K562 (cell line): ENCODE results near the gene KANK4. TPM values are rescaled to one million over a fixed set of nuclear protein-coding genes. Genes with fewer than 3 reads are reported as not detected.

Source experiments
- ATAC-seq: fragments of 200-7000 bp; cut with Tn5 transposase; 3 replicates; pipeline ENCODE4 v1.9.1; 2020; ENCODE audit warnings: moderate library complexity
- BruUV-seq: library from RNA; stranded (reverse); fragments of 400-500 nt; replicated peaks from 2 replicates; lab custom pipeline; 2021; lab: Mats Ljungman, UMichigan
- CTCF ChIA-PET: fragments of 300-600 bp; formaldehyde crosslinking; extraction: SDS; loops from one replicate; lab custom pipeline; 2021; ENCODE audit warnings: low intra/inter-chr PET ratio; lab: Yijun Ruan, JAX
- POLR2A ChIA-PET: fragments of 300-600, 350-650 bp; sonication (Branson Sonifier 250); formaldehyde crosslinking; extraction: SDS; loops from one replicate; lab custom pipeline; 2021; ENCODE audit warnings: antibody characterized with exemption, inconsistent platforms; lab: Yijun Ruan, JAX
- DNase-seq, 4 experiments: peaks; one replicate each; pipeline versions ENCODE4 v3.0.0 to v3.0.0-alpha.2; 2011 to 2018; ENCODE audit warnings: low spot score in 3 of 4, mixed read lengths in 3 of 4; ENCODE audit errors: extremely low read depth in 1 of 4
- FAIRE-seq: peaks from 2 replicates; lab custom pipeline; 2011; peaks lifted over from hg19 to GRCh38; lab: Jason Lieb, UNC
- H2AFZ ChIP-seq: 2 replicates; pipeline ENCODE4 v1.6.0; 2011; ENCODE audit warnings: low read depth, low read length, control low read depth, inconsistent platforms
- H3K27ac ChIP-seq: fragments of 200-600 bp; 3 replicates; pipeline ENCODE4 v1.8.0; 2011; ENCODE audit warnings: low read depth, mild to moderate bottlenecking, control low read depth, inconsistent platforms, low read length, moderate library complexity, mixed read lengths; ENCODE audit errors: extremely low read depth
- H3K27me3 ChIP-seq, 2 experiments: fragments of 300-600 bp in 1 of 2; 2 replicates in 1 of 2; 3 replicates in 1 of 2; pipeline versions ENCODE4 v1.6.0 to v1.8.0; 2011; ENCODE audit warnings: inconsistent platforms in 2 of 2, low read length in 2 of 2, mild to moderate bottlenecking in 1 of 2, mixed read lengths in 1 of 2, moderate library complexity in 1 of 2; ENCODE audit not compliant: control insufficient read depth in 2 of 2, insufficient read depth in 2 of 2
- H3K36me3 ChIP-seq: fragments of 300-600 bp; 3 replicates; pipeline ENCODE4 v1.8.0; 2011; ENCODE audit warnings: mild to moderate bottlenecking, low read length, inconsistent platforms; ENCODE audit not compliant: control insufficient read depth, insufficient read depth
- H3K4me1 ChIP-seq, 2 experiments: fragments of 200-600 bp in 1 of 2; replicated peaks in 1 of 2; 2 replicates in 1 of 2; 3 replicates in 1 of 2; pipeline versions ENCODE4 v1.5.1 to v1.8.0; 2011; ENCODE audit warnings: inconsistent platforms in 2 of 2, low read length in 2 of 2, mild to moderate bottlenecking in 1 of 2, mixed read lengths in 1 of 2, moderate library complexity in 1 of 2; ENCODE audit not compliant: control insufficient read depth in 2 of 2, insufficient read depth in 2 of 2
- H3K4me2 ChIP-seq: 2 replicates; pipeline ENCODE4 v1.6.1; 2011; ENCODE audit warnings: low read length, control low read depth, inconsistent platforms, mixed read lengths; ENCODE audit not compliant: insufficient read depth
- H3K4me3 ChIP-seq: fragments of 200-600 bp; sonication (generic), shearing (Covaris generic); 2 replicates; pipeline ENCODE4 v1.5.1; 2016; ENCODE audit warnings: control low read depth, inconsistent platforms
- H3K79me2 ChIP-seq: fragments of 200-600 bp; 3 replicates; pipeline ENCODE4 v1.8.0; 2011; ENCODE audit warnings: low read length, inconsistent platforms; ENCODE audit not compliant: control insufficient read depth, insufficient read depth
- H3K9ac ChIP-seq, 2 experiments: 2 replicates each; pipeline versions ENCODE4 v1.6.0 to v1.6.1; 2011; ENCODE audit warnings: low read depth in 2 of 2, low read length in 2 of 2, control low read depth in 1 of 2, inconsistent platforms in 1 of 2, mild to moderate bottlenecking in 1 of 2, mixed read lengths in 1 of 2; ENCODE audit not compliant: insufficient read depth in 1 of 2
- H3K9me1 ChIP-seq: one replicate; pipeline ENCODE4 v1.6.0; 2011; ENCODE audit warnings: inconsistent platforms, mild to moderate bottlenecking, low read length, moderate library complexity; ENCODE audit not compliant: control insufficient read depth, insufficient read depth
- H3K9me3 ChIP-seq: replicated peaks from 2 replicates; pipeline ENCODE4 v1.5.1; 2011; ENCODE audit warnings: low read depth, low read length, inconsistent platforms; ENCODE audit not compliant: control insufficient read depth, insufficient read depth
- H4K20me1 ChIP-seq: replicated peaks from 2 replicates; pipeline ENCODE4 v1.6.1; 2011; ENCODE audit warnings: low read length, inconsistent platforms, mixed read lengths; ENCODE audit not compliant: control insufficient read depth, insufficient read depth
- CTCF ChIP-seq, 3 experiments: IDR thresholded peaks in 2 of 3; conservative IDR thresholded peaks in 1 of 3; 2 replicates each; pipeline ENCODE4 v1.5.1; 2011 to 2012; ENCODE audit warnings: low read length in 3 of 3, mild to moderate bottlenecking in 3 of 3, control low read depth in 2 of 3, improper control_type of control experiment in 1 of 3, inconsistent platforms in 1 of 3, low read depth in 1 of 3, mixed read lengths in 1 of 3, moderate library complexity in 1 of 3; ENCODE audit not compliant: insufficient read depth in 2 of 3
- E2F1 ChIP-seq: sonication (generic); formaldehyde crosslinking; IDR thresholded peaks from 2 replicates; pipeline ENCODE4 v1.8.1; 2023; ENCODE audit warnings: mild to moderate bottlenecking, missing genetic modification reagents, moderate library complexity
- SPI1 ChIP-seq: IDR thresholded peaks from 2 replicates; pipeline ENCODE4 v1.6.1; 2011; ENCODE audit warnings: low read depth, low read length, control low read depth, borderline replicate concordance
- ZNF79 ChIP-seq: fragments of 250-450 bp; sonication (Bioruptor Pico); IDR thresholded peaks from 2 replicates; pipeline ENCODE4 v1.4.0; 2020; ENCODE audit warnings: low read depth, mild to moderate bottlenecking, moderate library complexity
- WGBS: fragments of 100-300 bp; shearing (Covaris generic); methylation state at CpG from one replicate; pipeline ENCODE4 v1.1.6; 2016; ENCODE audit warnings: low coverage, mixed read lengths; ENCODE audit not compliant: insufficient coverage; ENCODE audit errors: missing lambda C conversion rate; 5-methylcytosine and 5-hydroxymethylcytosine counted together
- in situ Hi-C: fragments of 300-500 bp; cut with MboI; formaldehyde crosslinking; loops from 4 replicates; pipeline ENCODE4 v1.15.0; 2018; ENCODE audit warnings: inconsistent platforms, mixed read lengths
- intact Hi-C: fragments of 100-400 bp; cut with micrococcal nuclease; formaldehyde crosslinking; loops from 2 replicates; pipeline ENCODE4 v1.14.2; 2022
- polyA plus RNA-seq, 8 experiments: library from polyadenylated mRNA; depleted of rRNA in 4 of 8; stranded (reverse) in 5 of 8; unstranded in 3 of 8; fragments of >200 nt; fragmentation: Nextera tagmentation in 2 of 8; fragmentation: Illumina TruSeq in 1 of 8; extraction: Ambion mirVana in 2 of 8; extraction: Trizol in 1 of 8; gene quantifications; 2 replicates each; pipeline versions ENCODE4 v1.2.1 to v1.2.3, GENCODE V29; 2011 to 2014; ENCODE audit warnings: inconsistent platforms in 1 of 8, missing spikeins in 1 of 8
- total RNA-seq, 7 experiments: library from RNA; depleted of rRNA in 6 of 7; stranded (reverse); fragments of >200 nt in 6 of 7; fragmentation: Illumina TruSeq in 2 of 7; extraction: Trizol in 2 of 7; gene quantifications; 2 replicates each; pipeline versions ENCODE4 v1.2.1 to v1.2.3, GENCODE V29; 2011 to 2021; ENCODE audit warnings: low replicate concordance in 1 of 7

The KANK4 gene
- total and polyA plus RNA-seq, 9 of the 15 experiments (the other 6 are each of a cell fraction or from before 2014, with no cell fraction given) = not detected

- H3K9me1 ChIP-seq = no peaks in the 10 kb centered on the region
- no peak overlapping the region for H2AFZ ChIP-seq
- in situ Hi-C loops = no loop called here
- DNase-seq = no peak
- 0% methylated on average over 3 of the region's 3 CpGs for WGBS
- no peak overlapping the region for H3K4me3 ChIP-seq
- ChIA-PET POLR2A (no interaction called here), CTCF (no interaction called here)
- H3K79me2 ChIP-seq = no peaks in the 10 kb centered on the region
- peaks cover 2 to 15% of the 10 kb centered on the region in 2 experiments; a peak in 3 of 5 replicates for H3K27me3 ChIP-seq
- BruUV-seq = no TSS peak
- no peak overlapping the region for H3K27ac ChIP-seq
- no peaks in the 10 kb centered on the region for H4K20me1 ChIP-seq
- TF ChIP-seq ZNF79 (CRISPR knock-in tag) = no peak
- peak; percentile 81 for TF ChIP-seq SPI1
- TF ChIP-seq, all 486 proteins: peak for 1
- Histone ChIP-seq H3K36me3 (no peaks in the 10 kb centered on the region), H3K9ac (no peak overlapping the region), H3K9me3 (no peaks in the 10 kb centered on the region), H3K4me2 (no peak overlapping the region), H3K4me1 (no peaks in the 10 kb centered on the region; a peak in 1 of 5 replicates)
- intact Hi-C loops = no loop called here
- FAIRE-seq = no peak
- ATAC-seq = peak; percentile 48; the same call in 1 of the 3 replicates
These were observed 16.4 kb upstream of the KANK4 start for GRCh38 chr1:62335656-62336055.

- TF ChIP-seq CTCF (IDR thresholded peaks at IDR 0.05 in 2 of 3, conservative IDR thresholded peaks at IDR 0.05 in 1 of 3; ENCODE audit: insufficient read depth in 2 of 3, low read depth in 1 of 3, low read length in 3 of 3) (0 out of 6 replicates have a peak, but pooled peaks of 1 of the 3 experiments have one; percentile 21), E2F1 (no peak)
- in situ Hi-C loops = no loop called here
- no peaks in the 10 kb centered on the region for H3K9me3 ChIP-seq
- DNase-seq (peak; percentile 5 to 26 (median 20)), FAIRE-seq (no peak), ATAC-seq (peak; percentile 46; the same call in 2 of the 3 replicates)
- no peaks in the 10 kb centered on the region for H4K20me1 ChIP-seq
- no peaks in the 10 kb centered on the region for H3K79me2 ChIP-seq
- H2AFZ ChIP-seq = no peak overlapping the region
- H3K27ac ChIP-seq = no peak overlapping the region
- H3K4me1 ChIP-seq = no peaks in the 10 kb centered on the region; a peak in 1 of 5 replicates
- BruUV-seq = no TSS peak
- CTCF ChIA-PET = no interaction called here
- H3K4me3 ChIP-seq = no peak overlapping the region
- POLR2A ChIA-PET = no interaction called here
- 0% methylated on average over 4 of the region's 4 CpGs for WGBS
- no peak overlapping the region for H3K9ac ChIP-seq
- no peak overlapping the region for H3K4me2 ChIP-seq
- H3K9me1 ChIP-seq = no peaks in the 10 kb centered on the region
- intact Hi-C loops = no loop called here
- peaks cover 2 to 12% of the 10 kb centered on the region in 2 experiments; a peak in 3 of 5 replicates for H3K27me3 ChIP-seq
- no peaks in the 10 kb centered on the region for H3K36me3 ChIP-seq
These were observed 15.3 kb upstream of the KANK4 start for GRCh38 chr1:62334434-62334985.
